BLaER1 (cell line): ENCODE data around the gene OR5AU1.

ENCODE experiments used
- H3K27ac ChIP-seq: shearing (Covaris generic); formaldehyde crosslinking; 2 replicates; pipeline ENCODE4 v1.8.1; 2022
- H3K27me3 ChIP-seq: shearing (Covaris generic); formaldehyde crosslinking; 2 replicates; pipeline ENCODE4 v1.8.1; 2022
- H3K36me3 ChIP-seq: shearing (Covaris generic); formaldehyde crosslinking; 2 replicates; pipeline ENCODE4 v1.8.1; 2022
- H3K4me1 ChIP-seq: shearing (Covaris generic); formaldehyde crosslinking; 2 replicates; pipeline ENCODE4 v1.8.1; 2022
- H3K4me2 ChIP-seq: shearing (Covaris generic); formaldehyde crosslinking; 2 replicates; pipeline ENCODE4 v1.8.1; 2022
- H3K4me3 ChIP-seq: shearing (Covaris generic); formaldehyde crosslinking; 2 replicates; pipeline ENCODE4 v1.8.1; 2022
- H3K9ac ChIP-seq: shearing (Covaris generic); formaldehyde crosslinking; 2 replicates; pipeline ENCODE4 v1.8.1; 2022
- H3K9me3 ChIP-seq: shearing (Covaris generic); formaldehyde crosslinking; 2 replicates; pipeline ENCODE4 v1.8.1; 2022
- H4K20me1 ChIP-seq: shearing (Covaris generic); formaldehyde crosslinking; 2 replicates; pipeline ENCODE4 v1.8.1; 2022
- Cebpa-rat ChIP-seq: shearing (Covaris generic); IDR thresholded peaks from 2 replicates; pipeline ENCODE4 v1.8.1; 2022

Gene OR5AU1

DNA sequence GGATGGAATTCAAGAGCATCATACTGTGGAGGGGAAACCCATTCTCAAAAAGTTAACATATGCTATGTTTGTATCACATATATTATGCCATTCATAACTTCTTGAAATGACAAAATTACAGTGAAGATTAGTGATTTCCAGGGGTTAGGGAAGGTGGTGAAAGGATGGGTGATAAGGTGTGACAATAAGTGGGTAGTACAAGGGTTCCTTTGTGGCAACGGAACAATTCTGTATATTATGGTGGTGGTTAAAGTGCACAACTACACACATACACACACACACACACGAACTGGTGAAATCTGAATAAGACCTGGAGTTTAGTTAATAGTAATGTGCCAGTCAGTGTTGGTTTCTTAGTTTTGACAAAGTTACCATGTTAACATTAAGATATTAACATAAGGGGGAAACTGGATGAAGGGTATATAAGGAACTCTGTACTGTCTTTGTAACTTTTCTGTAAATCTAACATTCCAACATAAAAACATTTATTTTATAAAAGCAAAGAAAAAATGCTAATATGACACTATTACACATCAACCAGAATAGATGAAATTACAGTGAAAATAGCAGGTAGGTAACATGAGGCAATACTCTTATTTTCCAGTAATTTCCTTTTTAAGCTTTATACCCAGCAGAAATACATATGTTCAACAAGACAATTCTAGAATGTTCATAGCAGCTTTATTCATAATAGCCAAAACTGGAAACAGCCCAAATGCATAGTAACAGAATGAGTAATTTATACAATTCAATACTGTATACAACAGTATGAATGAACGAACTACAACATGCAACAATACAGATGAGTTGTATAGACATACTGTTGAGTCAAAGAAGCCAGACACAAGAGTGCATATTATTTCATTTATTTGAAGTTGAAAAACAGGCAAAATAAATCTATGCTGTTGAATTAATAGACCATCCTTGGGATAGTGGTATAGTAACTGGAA, 44.0 kb upstream of the OR5AU1 start:
- Histone ChIP-seq H3K4me3 (no peak overlapping the region), H3K27ac (no peak overlapping the region), H3K4me1 (no peaks in the 10 kb centered on the region), H3K27me3 (no peaks in the 10 kb centered on the region), H3K36me3 (peaks cover 24% of the 10 kb centered on the region), H4K20me1 (peaks cover 46% of the 10 kb centered on the region), H3K9me3 (peaks cover 21% of the 10 kb centered on the region), H3K4me2 (no peak overlapping the region), H3K9ac (no peak overlapping the region)
- TF ChIP-seq Cebpa-rat, result no peak

DNA sequence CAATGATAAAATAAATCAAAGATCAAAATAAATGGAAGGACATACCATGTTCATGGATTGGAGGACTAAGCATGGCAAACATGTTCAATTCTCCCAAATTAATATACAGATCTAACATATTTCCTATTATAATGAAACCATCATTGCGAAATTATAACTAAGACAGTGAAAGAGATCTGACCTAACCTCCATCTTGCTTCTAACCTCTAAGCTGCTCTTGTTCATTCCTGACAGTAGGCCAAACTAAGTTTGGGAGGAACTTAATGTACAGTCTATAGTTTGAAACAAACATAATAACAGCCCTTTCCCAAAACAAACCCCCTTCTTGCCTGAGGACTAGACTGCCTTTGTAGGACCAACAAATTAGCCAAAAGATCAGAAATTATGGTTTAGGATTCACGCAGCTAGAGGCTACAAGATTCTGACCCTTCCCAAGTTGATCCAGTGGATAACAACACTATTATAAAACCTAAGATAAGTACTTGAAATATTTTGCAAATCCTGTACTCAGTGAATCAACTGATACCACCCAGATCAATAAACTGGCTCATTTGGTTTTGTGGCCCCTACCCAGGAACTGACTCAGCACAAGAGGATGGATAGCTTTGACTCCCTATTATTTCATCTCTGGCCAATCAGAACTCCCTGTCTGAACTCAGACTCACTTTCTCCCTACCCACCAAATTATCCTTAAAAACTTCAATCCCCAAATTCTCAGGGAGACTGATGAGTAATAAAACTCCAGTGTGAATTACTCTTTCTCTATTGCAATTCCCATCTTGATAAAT, 41.7 kb upstream of the OR5AU1 start:
- peaks cover 9% of the 10 kb centered on the region for H3K4me1 ChIP-seq
- H3K27me3 ChIP-seq, result no peaks in the 10 kb centered on the region
- no peak overlapping the region for H3K27ac ChIP-seq
- no peak overlapping the region for H3K4me3 ChIP-seq
- no peak overlapping the region for H3K4me2 ChIP-seq
- H3K9me3 ChIP-seq, result peaks cover 37% of the 10 kb centered on the region
- no peak overlapping the region for H3K9ac ChIP-seq
- peak; percentile 54; the same call in 1 of the 2 replicates for TF ChIP-seq Cebpa-rat
- H4K20me1 ChIP-seq, result peaks cover 23% of the 10 kb centered on the region; the same call in 1 of the 2 replicates
- peaks cover 3% of the 10 kb centered on the region for H3K36me3 ChIP-seq

DNA sequence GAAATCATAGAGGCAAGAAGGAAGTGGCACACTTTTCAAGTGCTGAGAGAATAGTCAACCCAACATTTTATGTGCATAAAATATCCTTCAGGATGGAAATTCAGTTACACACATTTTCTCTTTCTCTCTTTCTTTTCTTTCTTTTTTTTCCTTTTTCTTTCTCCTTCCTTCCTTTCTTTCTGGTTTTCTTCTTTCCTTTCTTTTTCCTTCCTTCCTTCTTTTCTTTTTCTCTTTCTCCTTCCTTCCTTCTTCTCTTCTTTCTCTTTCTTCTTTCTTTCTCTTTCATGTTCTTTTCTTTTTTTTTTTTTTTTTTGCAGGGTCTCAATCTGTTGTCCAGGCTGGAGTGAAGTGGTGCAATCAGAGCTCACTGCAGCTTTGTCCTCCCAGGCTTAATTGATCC, 38.7 kb upstream of the OR5AU1 start:
- H3K9ac ChIP-seq, result no peak overlapping the region
- H3K4me1 ChIP-seq, result peaks cover 25% of the 10 kb centered on the region
- no peaks in the 10 kb centered on the region for H3K36me3 ChIP-seq
- H3K27ac ChIP-seq, result no peak overlapping the region
- H3K4me2 ChIP-seq, result no peak overlapping the region
- peaks cover 40% of the 10 kb centered on the region for H3K9me3 ChIP-seq
- H3K4me3 ChIP-seq, result no peak overlapping the region
- no peak for TF ChIP-seq Cebpa-rat
- H4K20me1 ChIP-seq, result no peaks in the 10 kb centered on the region
- H3K27me3 ChIP-seq, result no peaks in the 10 kb centered on the region

DNA sequence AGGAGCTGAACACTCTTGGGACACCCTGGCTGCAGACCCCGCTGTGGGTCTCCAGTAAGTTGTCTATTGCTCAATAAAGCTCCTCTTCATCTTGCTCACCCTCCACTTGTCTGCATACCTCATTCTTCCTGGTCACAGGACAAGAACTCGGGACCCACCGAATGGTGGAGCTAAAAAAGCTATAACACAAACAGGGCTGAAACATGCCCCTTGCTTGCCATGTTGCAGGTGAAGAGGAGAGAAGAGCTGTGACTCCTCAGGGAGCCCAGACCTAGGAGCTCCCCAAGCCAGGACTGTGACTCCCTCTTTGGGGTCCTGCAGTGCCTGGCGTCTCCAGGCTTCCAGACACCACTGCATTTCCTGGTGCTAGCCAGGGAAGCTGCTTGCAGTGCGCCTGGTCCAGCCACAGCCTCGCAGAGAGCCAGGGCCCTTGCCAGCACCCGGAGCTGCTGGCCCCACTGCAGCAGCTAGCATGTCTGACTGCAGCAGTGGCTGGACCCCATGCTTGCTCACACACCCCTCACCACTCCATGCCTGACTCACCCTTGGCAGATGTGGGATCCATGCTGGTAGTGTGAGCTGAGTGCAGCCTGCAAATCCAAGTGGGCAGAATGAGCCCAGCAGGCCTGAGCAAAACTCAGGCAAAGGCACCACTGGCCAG, 37.1 kb upstream of the OR5AU1 start:
- H3K4me2 ChIP-seq, result peak overlapping the region; percentile 91
- no peak for TF ChIP-seq Cebpa-rat
- no peaks in the 10 kb centered on the region for H3K27me3 ChIP-seq
- no peaks in the 10 kb centered on the region for H3K36me3 ChIP-seq
- H3K9ac ChIP-seq, result no peak overlapping the region
- H3K9me3 ChIP-seq, result peaks cover 40% of the 10 kb centered on the region
- H3K27ac ChIP-seq, result peak overlapping the region; percentile 92
- H4K20me1 ChIP-seq, result no peaks in the 10 kb centered on the region
- H3K4me1 ChIP-seq, result peaks cover 25% of the 10 kb centered on the region
- peak overlapping the region; percentile 58; the same call in 1 of the 2 replicates for H3K4me3 ChIP-seq

DNA sequence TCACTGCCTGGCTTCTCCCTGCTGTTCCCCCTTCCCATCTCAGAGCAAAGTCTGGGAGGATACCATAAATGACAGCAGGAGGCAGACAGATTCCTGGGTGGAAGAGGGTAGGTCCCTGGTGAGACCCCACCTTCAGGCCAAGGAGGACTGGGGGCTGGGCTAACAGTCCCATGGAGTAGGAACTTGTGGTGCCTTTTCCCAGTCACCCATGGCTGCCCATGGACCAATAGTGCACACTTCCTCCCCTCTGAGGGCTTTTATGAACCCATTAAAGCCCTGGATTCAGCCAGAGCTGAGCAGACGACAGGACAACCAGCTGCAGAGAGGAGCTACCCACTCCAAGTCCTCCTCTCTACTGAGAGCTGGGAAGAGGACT, 36.6 kb upstream of the OR5AU1 start:
- peak overlapping the region; percentile 58 for H3K4me3 ChIP-seq
- peaks cover 38% of the 10 kb centered on the region for H3K9me3 ChIP-seq
- peak overlapping the region; percentile 92 for H3K27ac ChIP-seq
- H3K9ac ChIP-seq, result peak overlapping the region; percentile 76
- H3K4me1 ChIP-seq, result peaks cover 25% of the 10 kb centered on the region
- H4K20me1 ChIP-seq, result no peaks in the 10 kb centered on the region
- TF ChIP-seq Cebpa-rat, result no peak
- H3K4me2 ChIP-seq, result peak overlapping the region; percentile 91
- H3K36me3 ChIP-seq, result no peaks in the 10 kb centered on the region
- no peaks in the 10 kb centered on the region for H3K27me3 ChIP-seq

DNA sequence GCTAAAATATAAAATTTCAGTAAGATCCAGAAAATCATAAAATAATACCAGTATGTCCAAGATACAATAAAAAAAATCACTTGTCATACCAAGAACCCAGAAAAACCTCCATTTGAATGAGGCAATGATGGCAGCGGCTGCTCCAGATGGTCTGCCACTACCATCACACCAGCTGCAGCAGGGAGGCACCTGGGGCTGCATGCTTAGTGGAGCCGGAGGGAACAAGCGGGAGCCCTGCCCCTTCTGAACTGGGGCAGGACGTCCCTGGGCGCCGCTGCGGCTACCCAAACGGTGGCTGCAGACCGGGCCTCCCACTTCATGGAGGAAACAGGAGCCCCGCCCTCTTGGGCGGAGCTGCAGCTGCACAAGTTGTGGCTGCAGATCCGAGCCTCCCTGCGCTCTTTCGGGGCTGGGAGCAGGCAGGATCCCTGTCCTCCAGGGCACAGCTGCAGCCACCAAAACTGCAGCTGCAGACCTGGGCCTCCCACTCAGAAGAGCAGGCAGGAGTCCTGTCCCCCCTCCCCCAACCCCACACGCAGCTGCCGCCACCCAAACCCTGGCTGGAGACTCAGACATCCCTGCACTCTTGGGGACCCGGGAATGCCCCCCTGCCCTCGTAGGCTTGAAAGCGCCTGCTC, 36.1 kb upstream of the OR5AU1 start:
- peak overlapping the region; percentile 92 for H3K27ac ChIP-seq
- H3K9me3 ChIP-seq, result peaks cover 33% of the 10 kb centered on the region
- no peaks in the 10 kb centered on the region for H3K27me3 ChIP-seq
- H3K4me1 ChIP-seq, result peaks cover 25% of the 10 kb centered on the region
- peak overlapping the region; percentile 58 for H3K4me3 ChIP-seq
- no peaks in the 10 kb centered on the region for H4K20me1 ChIP-seq
- no peaks in the 10 kb centered on the region for H3K36me3 ChIP-seq
- peak; percentile 73 for TF ChIP-seq Cebpa-rat
- H3K4me2 ChIP-seq, result peak overlapping the region; percentile 91
- H3K9ac ChIP-seq, result peak overlapping the region; percentile 76

DNA sequence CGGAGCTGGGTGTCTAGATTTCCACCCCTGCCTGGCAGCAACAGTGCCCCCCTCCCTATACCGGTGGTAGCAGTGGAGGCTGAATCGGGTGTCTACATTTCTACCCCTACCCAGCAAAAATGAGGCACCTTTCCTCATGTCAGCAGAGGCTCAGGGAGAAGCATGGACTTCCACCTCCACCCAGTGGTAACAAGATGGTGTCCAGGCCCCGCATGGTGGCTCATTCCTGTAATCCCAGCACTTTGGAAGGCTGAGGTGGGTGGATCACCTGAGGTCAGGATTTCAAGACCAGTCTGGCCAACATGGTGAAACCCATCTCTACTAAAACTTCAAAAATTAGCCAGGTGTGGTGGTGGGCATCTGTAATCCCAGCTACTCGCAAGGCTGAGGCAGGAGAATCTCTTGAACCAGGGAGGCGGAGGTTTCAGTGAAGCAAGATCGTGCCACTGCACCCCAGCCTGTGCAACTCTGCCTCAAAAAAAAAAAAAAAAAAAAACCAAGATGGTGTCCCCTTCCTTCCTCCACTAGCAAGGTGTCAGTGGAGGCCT, 35.5 kb upstream of the OR5AU1 start:
- Histone ChIP-seq H3K27me3 (no peaks in the 10 kb centered on the region), H3K9ac (peak overlapping the region; percentile 51; the same call in 1 of the 2 replicates), H3K36me3 (no peaks in the 10 kb centered on the region), H3K4me1 (peaks cover 25% of the 10 kb centered on the region), H4K20me1 (no peaks in the 10 kb centered on the region), H3K9me3 (peaks cover 28% of the 10 kb centered on the region), H3K4me3 (peak overlapping the region; percentile 17; the same call in 1 of the 2 replicates), H3K4me2 (peak overlapping the region; percentile 91), H3K27ac (peak overlapping the region; percentile 81)
- TF ChIP-seq Cebpa-rat, result no peak

DNA sequence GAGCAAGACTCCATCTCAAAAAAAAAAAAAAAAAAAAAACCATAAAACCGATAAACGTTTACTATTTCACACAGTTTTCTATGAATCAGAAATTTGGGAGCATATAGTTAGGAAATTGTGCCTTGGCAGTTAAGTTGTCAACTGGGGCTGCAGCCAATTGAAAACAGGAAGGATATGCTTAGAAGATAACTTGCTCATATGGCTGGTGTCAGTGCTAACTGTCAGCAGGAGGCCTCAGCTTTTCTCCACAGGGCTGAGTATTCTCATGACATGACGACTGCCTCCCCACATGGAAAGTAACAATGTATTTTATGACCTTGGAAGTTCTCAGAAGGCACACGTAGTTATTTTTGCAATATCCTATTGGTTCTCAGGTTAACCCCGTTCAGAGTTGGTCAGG, 29.6 kb upstream of the OR5AU1 start:
- H3K4me3 ChIP-seq, result no peak overlapping the region
- TF ChIP-seq Cebpa-rat, result no peak
- no peaks in the 10 kb centered on the region for H4K20me1 ChIP-seq
- H3K27me3 ChIP-seq, result no peaks in the 10 kb centered on the region
- peak overlapping the region; percentile 43 for H3K4me2 ChIP-seq
- peaks cover 20% of the 10 kb centered on the region for H3K9me3 ChIP-seq
- no peaks in the 10 kb centered on the region for H3K36me3 ChIP-seq
- H3K4me1 ChIP-seq, result peaks cover 9% of the 10 kb centered on the region
- no peak overlapping the region for H3K9ac ChIP-seq
- H3K27ac ChIP-seq, result no peak overlapping the region

DNA sequence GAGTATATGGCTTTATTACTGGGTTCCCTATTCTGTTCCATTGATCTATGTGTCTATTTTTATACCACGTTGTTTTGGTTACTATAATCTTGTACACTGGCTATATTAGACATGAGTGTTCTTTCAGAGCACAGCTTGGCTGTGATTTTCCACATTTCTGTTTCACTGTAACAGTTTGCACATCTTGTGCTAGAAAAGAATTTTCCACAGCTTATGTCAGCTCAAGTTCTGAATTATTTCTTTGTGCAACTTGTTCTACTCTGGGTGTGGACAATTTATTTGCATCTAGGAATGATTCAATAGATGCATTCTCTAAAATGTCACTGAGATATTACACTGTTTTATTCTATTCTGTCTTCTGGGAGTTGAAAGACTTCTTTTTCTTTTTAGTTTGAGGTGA, 28.4 kb upstream of the OR5AU1 start:
- TF ChIP-seq Cebpa-rat, result no peak
- Histone ChIP-seq H3K27ac (no peak overlapping the region), H3K27me3 (no peaks in the 10 kb centered on the region), H3K9ac (no peak overlapping the region), H3K36me3 (no peaks in the 10 kb centered on the region), H3K4me2 (no peak overlapping the region), H3K4me3 (no peak overlapping the region), H3K4me1 (peaks cover 9% of the 10 kb centered on the region), H4K20me1 (no peaks in the 10 kb centered on the region), H3K9me3 (peaks cover 20% of the 10 kb centered on the region)
